DND-41 (cell line): ENCODE measurements around the gene MYRIP.

Source experiments
- ATAC-seq: fragments of 200-7000 bp; cut with Tn5 transposase; 3 replicates; pipeline ENCODE4 v1.9.1; 2021; ENCODE audit warnings: low read depth; ENCODE audit not compliant: insufficient read depth
- DNase-seq: peaks from one replicate; pipeline ENCODE4 v3.0.0-alpha.2; 2020
- H2AFZ ChIP-seq: 2 replicates; pipeline ENCODE4 v1.6.0; 2012; ENCODE audit warnings: low read depth, low read length
- H3K27ac ChIP-seq: 2 replicates; pipeline ENCODE4 v1.5.1; 2012; ENCODE audit warnings: low read length, inconsistent platforms
- H3K27me3 ChIP-seq: fragments of 200-600 bp; sonication (generic); 2 replicates; pipeline ENCODE4 v1.6.0; 2012; ENCODE audit warnings: low read length, mild to moderate bottlenecking, inconsistent platforms; ENCODE audit not compliant: insufficient read depth, poor library complexity
- H3K36me3 ChIP-seq: 2 replicates; pipeline ENCODE4 v1.5.1; 2012; ENCODE audit warnings: low read length, inconsistent platforms; ENCODE audit not compliant: insufficient read depth
- H3K4me1 ChIP-seq: 2 replicates; pipeline ENCODE4 v1.5.1; 2012; ENCODE audit warnings: mild to moderate bottlenecking, low read length; ENCODE audit not compliant: insufficient read depth
- H3K4me2 ChIP-seq: 2 replicates; pipeline ENCODE4 v1.6.0; 2012; ENCODE audit warnings: mild to moderate bottlenecking, moderate library complexity, low read length, inconsistent platforms; ENCODE audit not compliant: insufficient read depth
- H3K4me3 ChIP-seq, 2 experiments: fragments of 200-600 bp in 1 of 2; shearing (Covaris generic) in 1 of 2; 2 replicates each; pipeline ENCODE4 v1.5.1; 2012 to 2016; ENCODE audit warnings: inconsistent platforms in 2 of 2, low read length in 2 of 2, mild to moderate bottlenecking in 2 of 2, low read depth in 1 of 2, moderate library complexity in 1 of 2
- H3K79me2 ChIP-seq: 2 replicates; pipeline ENCODE4 v1.6.0; 2012; ENCODE audit warnings: low read length, inconsistent platforms; ENCODE audit not compliant: insufficient read depth
- H3K9ac ChIP-seq: 2 replicates; pipeline ENCODE4 v1.6.0; 2012; ENCODE audit warnings: low read depth, mild to moderate bottlenecking, inconsistent platforms, low read length, moderate library complexity
- H3K9me3 ChIP-seq: 2 replicates; pipeline ENCODE4 v1.5.1; 2012; ENCODE audit warnings: low read length, moderate library complexity, mild to moderate bottlenecking, inconsistent platforms; ENCODE audit not compliant: insufficient read depth, severe bottlenecking
- H4K20me1 ChIP-seq: 2 replicates; pipeline ENCODE4 v1.6.0; 2012; ENCODE audit warnings: low read length; ENCODE audit not compliant: insufficient read depth
- CTCF ChIP-seq: IDR thresholded peaks from 2 replicates; pipeline ENCODE4 v1.5.1; 2012; ENCODE audit warnings: borderline replicate concordance, low read length, moderate library complexity, mild to moderate bottlenecking; ENCODE audit not compliant: poor library complexity, severe bottlenecking; ENCODE audit errors: extremely low read depth
- EZH2 ChIP-seq: IDR thresholded peaks from 3 replicates; pipeline ENCODE4 v1.6.1; 2012; ENCODE audit warnings: borderline replicate concordance, low read depth, mild to moderate bottlenecking, moderate library complexity, low read length, inconsistent platforms; ENCODE audit not compliant: severe bottlenecking

MYRIP gene

GRCh38 chr3:40045051-40045450 lies 235.6 kb downstream of the MYRIP start:
- Histone ChIP-seq H3K27ac (no peak overlapping the region), H3K4me3 (no peak overlapping the region), H3K79me2 (no peaks in the 10 kb centered on the region), H3K27me3 (no peaks in the 10 kb centered on the region), H4K20me1 (no peaks in the 10 kb centered on the region), H3K4me2 (no peak overlapping the region), H3K9me3 (no peaks in the 10 kb centered on the region), H3K4me1 (no peaks in the 10 kb centered on the region), H3K36me3 (no peaks in the 10 kb centered on the region), H3K9ac (no peak overlapping the region), H2AFZ (no peak overlapping the region)
- ATAC-seq (no peak), DNase-seq (no peak)
- TF ChIP-seq CTCF: no peak

GRCh38 chr3:40046149-40046548 lies 236.7 kb downstream of the MYRIP start:
- Histone ChIP-seq H3K4me3 (no peak overlapping the region), H3K27me3 (no peaks in the 10 kb centered on the region), H3K27ac (no peak overlapping the region), H3K36me3 (no peaks in the 10 kb centered on the region), H3K79me2 (no peaks in the 10 kb centered on the region), H3K9me3 (no peaks in the 10 kb centered on the region), H4K20me1 (no peaks in the 10 kb centered on the region), H2AFZ (no peak overlapping the region), H3K4me2 (no peak overlapping the region), H3K4me1 (no peaks in the 10 kb centered on the region), H3K9ac (no peak overlapping the region)
- TF ChIP-seq EZH2: no peak
- no peak for TF ChIP-seq CTCF
- ATAC-seq: no peak
- no peak for DNase-seq

- Histone ChIP-seq H2AFZ (no peak overlapping the region), H3K27ac (no peak overlapping the region), H3K9me3 (no peaks in the 10 kb centered on the region), H3K79me2 (no peaks in the 10 kb centered on the region), H4K20me1 (no peaks in the 10 kb centered on the region), H3K4me3 (no peak overlapping the region), H3K4me2 (no peak overlapping the region), H3K27me3 (no peaks in the 10 kb centered on the region), H3K4me1 (no peaks in the 10 kb centered on the region), H3K36me3 (no peaks in the 10 kb centered on the region), H3K9ac (no peak overlapping the region)
- ATAC-seq (no peak), DNase-seq (no peak)
- TF ChIP-seq EZH2 (no peak), CTCF (no peak)
Observed at GRCh38 chr3:40047406-40047805, 238.0 kb downstream of the MYRIP start.

- no peak for ATAC-seq
- TF ChIP-seq CTCF (no peak), EZH2 (no peak)
Observed at GRCh38 chr3:40053663-40054062, 244.3 kb downstream of the MYRIP start.

More at GRCh38 chr3:40053663-40054062, 244.3 kb downstream of the MYRIP start:
- no peaks in the 10 kb centered on the region for H3K9me3 ChIP-seq
- H3K36me3 ChIP-seq: no peaks in the 10 kb centered on the region
- no peak overlapping the region for H3K9ac ChIP-seq
- no peak for DNase-seq
- no peaks in the 10 kb centered on the region for H3K27me3 ChIP-seq
- H2AFZ ChIP-seq: no peak overlapping the region
- no peaks in the 10 kb centered on the region for H4K20me1 ChIP-seq
- no peaks in the 10 kb centered on the region for H3K4me1 ChIP-seq
- no peaks in the 10 kb centered on the region for H3K79me2 ChIP-seq
- H3K4me2 ChIP-seq: no peak overlapping the region
- H3K27ac ChIP-seq: no peak overlapping the region
- no peak overlapping the region for H3K4me3 ChIP-seq
